H54 (cell line): ENCODE measurements around the gene C10orf71.

ENCODE experiments used
- DNase-seq: peaks from one replicate; pipeline ENCODE4 v3.0.0; 2011; ENCODE audit warnings: low spot score, mixed read lengths; ENCODE audit not compliant: insufficient read length
- FAIRE-seq: peaks from 3 replicates; lab custom pipeline; 2011; peaks lifted over from hg19 to GRCh38; lab: Jason Lieb, UNC
- POLR2A ChIP-seq: IDR thresholded peaks from 2 replicates; pipeline ENCODE4 v1.6.1; 2011; ENCODE audit warnings: low read depth, mild to moderate bottlenecking, low read length

C10orf71 gene

GRCh38 chr10:49363309-49364031 is 64.5 kb downstream of the C10orf71 start:
- TF ChIP-seq POLR2A: no peak
- FAIRE-seq: no peak

GRCh38 chr10:49364051-49364450 is 65.1 kb downstream of the C10orf71 start:
- no peak for TF ChIP-seq POLR2A
- DNase-seq (no peak), FAIRE-seq (no peak)

More at GRCh38 chr10:49363309-49364031, 64.5 kb downstream of the C10orf71 start:
- no peak for DNase-seq

GRCh38 chr10:49364747-49365146 is 65.8 kb downstream of the C10orf71 start:
- TF ChIP-seq POLR2A: no peak
- DNase-seq (no peak), FAIRE-seq (no peak)

- no peak for TF ChIP-seq POLR2A
- FAIRE-seq (no peak), DNase-seq (no peak)
Observed at GRCh38 chr10:49365275-49365674, 66.3 kb downstream of the C10orf71 start.

GRCh38 chr10:49365675-49366415 is 66.9 kb downstream of the C10orf71 start:
- no peak for TF ChIP-seq POLR2A
- DNase-seq (no peak), FAIRE-seq (no peak)

GRCh38 chr10:49366460-49366859 is 67.5 kb downstream of the C10orf71 start:
- no peak for TF ChIP-seq POLR2A
- DNase-seq: no peak
- FAIRE-seq: no peak

GRCh38 chr10:49367600-49367999 is 68.6 kb downstream of the C10orf71 start:
- no peak for DNase-seq
- FAIRE-seq: no peak
- TF ChIP-seq POLR2A: no peak

- FAIRE-seq: no peak
- no peak for TF ChIP-seq POLR2A
- DNase-seq: no peak
Observed at GRCh38 chr10:49368256-49368655, 69.3 kb downstream of the C10orf71 start.

- DNase-seq (no peak), FAIRE-seq (no peak)
- no peak for TF ChIP-seq POLR2A
Observed at GRCh38 chr10:49369216-49370162, 70.5 kb downstream of the C10orf71 start.

- DNase-seq: no peak
- no peak for TF ChIP-seq POLR2A
Observed at GRCh38 chr10:49370326-49371100, 71.5 kb downstream of the C10orf71 start.

GRCh38 chr10:49371967-49372366 is 73.0 kb downstream of the C10orf71 start:
- FAIRE-seq (no peak), DNase-seq (no peak)
- no peak for TF ChIP-seq POLR2A

More at GRCh38 chr10:49370326-49371100, 71.5 kb downstream of the C10orf71 start:
- no peak for FAIRE-seq

GRCh38 chr10:49373361-49373760 is 74.4 kb downstream of the C10orf71 start:
- no peak for TF ChIP-seq POLR2A
- FAIRE-seq (no peak), DNase-seq (no peak)

- DNase-seq (no peak), FAIRE-seq (no peak)
- TF ChIP-seq POLR2A: no peak
Observed at GRCh38 chr10:49374740-49375139, 75.8 kb downstream of the C10orf71 start.
